Heart left ventricle (tissue), 16 donors: ENCODE measurements around the gene GDPD4. TPM values are rescaled to one million over a fixed set of nuclear protein-coding genes. Genes with fewer than 3 reads are reported as not detected.

Experiments used
- ATAC-seq, 4 donors: fragments of 200-7000 bp; cut with Tn5 transposase; one replicate each; pipeline ENCODE4 v1.9.1; 2020 to 2022; ENCODE audit warnings: moderate library complexity in 4 of 4, mild to moderate bottlenecking in 3 of 4, moderate number of reproducible peaks in 1 of 4
- DNase-seq, 5 donors: peaks; one replicate each; pipeline ENCODE4 v3.0.0-alpha.2; 2020
- H3K27ac ChIP-seq, 12 donors: fragments of 200-600 bp; sonication (generic) in 4 of 12; one replicate each; pipeline versions ENCODE4 v1.5.0 to v1.8.0; 2016 to 2022; ENCODE audit warnings: mild to moderate bottlenecking in 2 of 12
- H3K27me3 ChIP-seq, 9 donors: fragments of 200-600 bp; sonication (generic) in 2 of 9; one replicate each; pipeline versions ENCODE4 v1.5.1 to v1.8.0; 2016 to 2022; ENCODE audit warnings: mild to moderate bottlenecking in 3 of 9
- H3K36me3 ChIP-seq, 9 donors: fragments of 200-600 bp; sonication (generic) in 2 of 9; one replicate each; pipeline versions ENCODE4 v1.5.0 to v1.8.0; 2018 to 2022; ENCODE audit warnings: mild to moderate bottlenecking in 2 of 9
- H3K4me1 ChIP-seq, 12 donors: fragments of 200-600 bp; sonication (generic) in 4 of 12; one replicate each; pipeline versions ENCODE4 v1.5.0 to v1.8.0; 2016 to 2022; ENCODE audit warnings: mild to moderate bottlenecking in 3 of 12
- H3K4me3 ChIP-seq, 12 donors: fragments of 200-600 bp; sonication (generic) in 4 of 12; one replicate each; pipeline versions ENCODE4 v1.5.0 to v1.8.0; 2017 to 2022; ENCODE audit warnings: mild to moderate bottlenecking in 9 of 12, moderate library complexity in 4 of 12
- H3K9me3 ChIP-seq, 12 donors: fragments of 200-600 bp; sonication (generic) in 4 of 12; one replicate each; pipeline versions ENCODE4 v1.5.0 to v1.8.0; 2016 to 2022; ENCODE audit warnings: mild to moderate bottlenecking in 1 of 12
- POLR2A ChIP-seq, 2 donors: fragments of 450-650 bp; IDR thresholded peaks; one replicate each; pipeline ENCODE4 v1.6.1; 2017; ENCODE audit warnings: antibody characterized with exemption in 2 of 2, mild to moderate bottlenecking in 2 of 2, moderate library complexity in 2 of 2
- WGBS, 4 donors: extraction: QIAGEN DNeasy Blood & Tissue Kit in 2 of 4; methylation state at CpG; one replicate each; pipeline versions ENCODE4 v1.1.5 to v1.1.7; 2013 to 2018; 5-methylcytosine and 5-hydroxymethylcytosine counted together
- intact Hi-C, 10 donors: fragments of 100-400 bp; cut with DNase I; formaldehyde crosslinking; loops; one replicate each; pipeline versions ENCODE4 v1.11.1 to v1.14.2; 2022
- polyA plus RNA-seq, 2 donors: library from polyadenylated mRNA; stranded (reverse); fragments of 200-250 nt; gene quantifications; one replicate each; pipeline ENCODE4 v1.2.3, GENCODE V29; 2013
- total RNA-seq, 9 donors: library from RNA; depleted of rRNA in 2 of 9; stranded (reverse); fragments of >200 nt in 2 of 9; fragmentation: NEBNext Ultra II Directional in 3 of 9; extraction: Animal tissue kit (Norgen Biotek cat#: 25700) in 3 of 9; gene quantifications; one replicate each; pipeline versions ENCODE4 v1.1.0 to v1.2.4, GENCODE V29; 2016 to 2023
- TF ChIP-seq, protein P1 (sequence below), 12 donors: fragments of 200-600 bp; sonication (generic) in 4 of 12; IDR thresholded peaks; one replicate each; pipeline versions ENCODE4 v1.5.0 to v1.8.0; 2018 to 2022; ENCODE audit warnings: antibody characterized with exemption in 12 of 12, mild to moderate bottlenecking in 5 of 12
- donor health status: ischemic (EF 13 %, LVEDD 7.1; RV severe dilation, severe dysfunction).
- donor health status: healthy with polysubstance abuse.
- donor health status: DM: no; HTN: yes; CAD: no.
- donor health status: DM: no; HTN: no; CAD: no.
- donor health status: ischemic (EF 25% LVEDD 6.9; RV normal size, moderate dysfunction).
- donor health status: ischemic (EF 25% LVEDD 5.7; RV mildly dilated, moderate dysfunction).
- donor health status: healthy.
- donor health status: DM: yes; HTN: yes; CAD: no.
- donor health status: ischemic (EF 35%, LVEDD 5.7; RV mildly dilated, moderate dysfunction).
- donor health status: nonischemic (EF 11% LVEDD 7.7; RV severe dilation, severe dysfunction).
- donor health status: DM: yes; HTN: yes; CAD: no.
- donor health status: PGD.
- donor health status: ischemic (EF 29% LVEDD 5.4; RV normal size, mild dysfunction).
- donor health status: nonischemic (EF 23%, LVEDD 6.1; RV moderate dilation, normal function).

The GDPD4 gene
- total and polyA plus RNA-seq, 11 donors = 0.19 TPM; not detected in 10

DNA sequence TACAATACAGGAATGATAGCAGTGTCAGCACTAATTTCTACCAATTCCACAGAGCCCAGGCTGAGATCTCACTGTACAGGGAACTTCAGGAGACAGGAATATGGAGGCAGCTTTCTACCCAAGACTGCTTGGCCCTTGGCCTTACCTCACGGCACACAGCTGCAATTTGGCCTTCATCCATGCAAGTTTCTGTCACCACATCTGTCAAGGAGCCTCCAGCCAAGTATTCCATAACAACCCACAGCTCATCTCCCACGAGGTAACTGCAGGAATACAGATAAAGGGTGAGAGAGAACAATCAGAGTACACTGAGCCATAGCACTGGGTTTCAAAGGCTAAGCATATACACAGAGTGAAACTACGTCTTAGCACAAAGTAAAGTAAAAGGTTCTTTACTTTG is 39.0 kb upstream of the GDPD4 start:
- Histone ChIP-seq H3K27me3 (no peaks in the 10 kb centered on the region), H3K27ac (no peak overlapping the region), H3K9me3 (no peaks in the 10 kb centered on the region), H3K4me1 (no peaks in the 10 kb centered on the region), H3K4me3 (no peak overlapping the region), H3K36me3 (peaks cover 0 to 68% (median 7%) of the 10 kb centered on the region in 9 donors)
- no peak for ATAC-seq
- TF ChIP-seq, protein P1, sequence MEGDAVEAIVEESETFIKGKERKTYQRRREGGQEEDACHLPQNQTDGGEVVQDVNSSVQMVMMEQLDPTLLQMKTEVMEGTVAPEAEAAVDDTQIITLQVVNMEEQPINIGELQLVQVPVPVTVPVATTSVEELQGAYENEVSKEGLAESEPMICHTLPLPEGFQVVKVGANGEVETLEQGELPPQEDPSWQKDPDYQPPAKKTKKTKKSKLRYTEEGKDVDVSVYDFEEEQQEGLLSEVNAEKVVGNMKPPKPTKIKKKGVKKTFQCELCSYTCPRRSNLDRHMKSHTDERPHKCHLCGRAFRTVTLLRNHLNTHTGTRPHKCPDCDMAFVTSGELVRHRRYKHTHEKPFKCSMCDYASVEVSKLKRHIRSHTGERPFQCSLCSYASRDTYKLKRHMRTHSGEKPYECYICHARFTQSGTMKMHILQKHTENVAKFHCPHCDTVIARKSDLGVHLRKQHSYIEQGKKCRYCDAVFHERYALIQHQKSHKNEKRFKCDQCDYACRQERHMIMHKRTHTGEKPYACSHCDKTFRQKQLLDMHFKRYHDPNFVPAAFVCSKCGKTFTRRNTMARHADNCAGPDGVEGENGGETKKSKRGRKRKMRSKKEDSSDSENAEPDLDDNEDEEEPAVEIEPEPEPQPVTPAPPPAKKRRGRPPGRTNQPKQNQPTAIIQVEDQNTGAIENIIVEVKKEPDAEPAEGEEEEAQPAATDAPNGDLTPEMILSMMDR (IDR thresholded peaks at IDR 0.05) = no peak
- TF ChIP-seq POLR2A (IDR thresholded peaks at IDR 0.05) = no peak
- no peak for DNase-seq
- WGBS, 4 donors = 32 to 47% (median 45%) methylated on average over 3 of the region's 3 CpGs
- intact Hi-C loops = no loop called here

DNA sequence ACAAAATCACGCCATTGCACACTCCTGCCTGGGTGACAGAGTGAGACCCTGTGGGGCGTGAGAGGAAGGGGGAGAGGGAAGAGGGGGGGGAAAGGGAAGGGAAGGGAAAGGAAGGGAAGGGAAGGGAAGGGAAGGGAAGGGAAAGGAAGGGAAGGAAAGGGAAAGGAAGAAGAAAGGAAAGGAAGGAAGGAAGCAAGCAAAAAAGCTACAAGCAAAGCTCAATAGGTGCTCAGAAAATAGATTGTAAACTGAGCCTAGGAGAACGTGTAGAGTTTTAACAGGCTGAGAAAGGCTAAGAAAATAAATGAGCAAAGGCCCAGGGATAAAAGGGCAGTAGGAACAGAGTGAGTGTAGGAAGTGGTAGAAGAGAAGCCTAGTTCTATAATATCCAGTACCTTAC is 30.8 kb upstream of the GDPD4 start:
- intact Hi-C loops = no loop called here
- Histone ChIP-seq H3K4me1 (no peaks in the 10 kb centered on the region), H3K27me3 (no peaks in the 10 kb centered on the region), H3K27ac (no peak overlapping the region), H3K9me3 (peaks cover 0 to 3% (median 0%) of the 10 kb centered on the region in 12 donors), H3K36me3 (peaks cover 0 to 51% (median 19%) of the 10 kb centered on the region in 9 donors), H3K4me3 (no peak overlapping the region)
- 79 to 96% (median 86%) methylated on average over 1 to 3 of the region's 3 CpGs for WGBS, 4 donors
- ATAC-seq (no peak), DNase-seq (no peak)
- no peak for TF ChIP-seq POLR2A (IDR thresholded peaks at IDR 0.05)
- TF ChIP-seq, protein P1 (IDR thresholded peaks at IDR 0.05) = no peak

DNA sequence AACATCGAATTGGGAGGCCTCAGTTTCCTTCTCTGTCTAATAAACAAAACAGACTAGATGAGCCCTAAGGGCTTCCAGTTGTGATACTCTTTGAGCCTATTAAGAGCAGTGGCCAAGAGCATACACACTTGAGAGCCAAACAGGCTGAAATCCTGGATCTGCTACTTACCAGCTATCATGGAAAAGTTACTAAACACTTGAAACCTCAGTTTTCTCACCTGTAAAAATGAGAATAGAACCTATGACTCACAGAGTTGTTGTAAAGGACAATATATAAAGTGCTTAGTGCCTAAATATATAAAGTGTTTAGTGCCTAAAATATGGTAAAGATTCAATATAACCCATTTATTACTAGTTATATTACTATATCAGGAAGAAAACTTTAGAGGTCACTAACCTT is 23.7 kb upstream of the GDPD4 start:
- ATAC-seq (no peak), DNase-seq (no peak)
- TF ChIP-seq, protein P1 (IDR thresholded peaks at IDR 0.05) = no peak
- TF ChIP-seq POLR2A (IDR thresholded peaks at IDR 0.05) = no peak
- Histone ChIP-seq H3K4me1 (peaks cover 0 to 4% (median 0%) of the 10 kb centered on the region in 12 donors), H3K27me3 (no peaks in the 10 kb centered on the region), H3K9me3 (no peaks in the 10 kb centered on the region), H3K27ac (no peak overlapping the region), H3K4me3 (no peak overlapping the region), H3K36me3 (peaks cover 0 to 30% (median 0%) of the 10 kb centered on the region in 9 donors)
- WGBS, 4 donors = 72 to 82% (median 77%) methylated on average over 1 of the region's 1 CpG
- intact Hi-C loops = no loop called here

DNA sequence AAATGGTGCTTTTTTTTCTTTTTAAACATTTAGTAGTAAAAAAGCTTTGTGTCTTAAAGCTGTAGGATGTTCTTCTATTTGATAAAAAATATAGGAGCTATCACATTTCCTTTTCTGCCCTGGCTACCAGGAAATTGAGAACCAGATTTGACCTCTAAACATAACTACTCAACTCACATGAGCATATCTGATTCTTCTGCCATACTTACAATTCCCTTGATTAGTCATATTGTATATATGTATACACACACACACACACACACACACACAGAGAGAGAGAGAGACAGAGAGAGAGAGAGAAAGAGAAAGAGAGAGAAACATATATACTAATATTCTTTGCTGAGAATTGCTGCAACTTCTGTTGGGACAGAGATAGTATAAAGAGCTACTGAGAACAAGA is 23.0 kb upstream of the GDPD4 start:
- no peaks in the 10 kb centered on the region for H3K9me3 ChIP-seq
- TF ChIP-seq POLR2A (IDR thresholded peaks at IDR 0.05) = no peak
- TF ChIP-seq, protein P1 (IDR thresholded peaks at IDR 0.05) = no peak
- no peak for ATAC-seq
- no peak for DNase-seq
- intact Hi-C loops = no loop called here
- H3K4me1 ChIP-seq = peaks cover 0 to 4% (median 0%) of the 10 kb centered on the region in 12 donors
- no peak overlapping the region for H3K27ac ChIP-seq
- no peak overlapping the region for H3K4me3 ChIP-seq
- no peaks in the 10 kb centered on the region for H3K27me3 ChIP-seq
- peaks cover 0 to 30% (median 0%) of the 10 kb centered on the region in 9 donors for H3K36me3 ChIP-seq
